ENCODE data around the gene CDYL2.
A peak's percentile ranks its signal among the peaks of the same experiment; 100 is the strongest.
"Not testable (repeated sequence)": the region's sequence is repeated elsewhere in the genome, so short reads cannot be mapped to it uniquely, and the experiment has no call there.

CDYL2 gene
- 24.4 to 66.8 reads per million in 2 donors for total RNA-seq

- peak; percentile 17 for DNase-seq
Measured at GRCh38 chr16:80804526-80805383, at the start of gene CDYL2. TSS of gene CDYL2 (minus strand) at chr16:80804598. CDS start at chr16:80804173, 425 bp downstream.

GRCh38 chr16:80852261-80852872 is 48.0 kb upstream of the CDYL2 start:
- DNase-seq, result no peak

GRCh38 chr16:80851831-80852230 is 47.4 kb upstream of the CDYL2 start:
- DNase-seq, result no peak

- no peak for DNase-seq
Measured at GRCh38 chr16:80850757-80851156, 46.4 kb upstream of the CDYL2 start.

GRCh38 chr16:80848862-80849261 is 44.5 kb upstream of the CDYL2 start:
- no peak for DNase-seq

GRCh38 chr16:80846680-80847079 is 42.3 kb upstream of the CDYL2 start:
- no peak for DNase-seq

- no peak for DNase-seq
Measured at GRCh38 chr16:80846275-80846674, 41.9 kb upstream of the CDYL2 start.

GRCh38 chr16:80844395-80844794 is 40.0 kb upstream of the CDYL2 start:
- no peak for DNase-seq

GRCh38 chr16:80841231-80841630 is 36.8 kb upstream of the CDYL2 start:
- no peak for DNase-seq

GRCh38 chr16:80837533-80838147 is 33.2 kb upstream of the CDYL2 start:
- no peak for DNase-seq

GRCh38 chr16:80836846-80837245 is 32.4 kb upstream of the CDYL2 start:
- no peak for DNase-seq

- DNase-seq, result no peak
Measured at GRCh38 chr16:80836202-80836601, 31.8 kb upstream of the CDYL2 start.

- DNase-seq, result no peak
Measured at GRCh38 chr16:80831039-80831438, 26.6 kb upstream of the CDYL2 start.

- DNase-seq, result no peak
Measured at GRCh38 chr16:80828495-80828894, 24.1 kb upstream of the CDYL2 start.

- DNase-seq, result no peak
Measured at GRCh38 chr16:80827007-80827406, 22.6 kb upstream of the CDYL2 start.

GRCh38 chr16:80825365-80825758 is 21.0 kb upstream of the CDYL2 start:
- no peak for DNase-seq

GRCh38 chr16:80824623-80825364 is 20.4 kb upstream of the CDYL2 start:
- no peak for DNase-seq

GRCh38 chr16:80819988-80820387 is 15.6 kb upstream of the CDYL2 start:
- no peak for DNase-seq

GRCh38 chr16:80816356-80816755 is 12.0 kb upstream of the CDYL2 start:
- DNase-seq, result no peak

GRCh38 chr16:80815278-80815677 is 10.9 kb upstream of the CDYL2 start:
- DNase-seq, result not testable (repeated sequence)

GRCh38 chr16:80812593-80812992 is 8.2 kb upstream of the CDYL2 start:
- DNase-seq, result no peak

GRCh38 chr16:80809366-80809765 is 5.0 kb upstream of the CDYL2 start:
- no peak for DNase-seq

- no peak for DNase-seq
Measured at GRCh38 chr16:80807906-80808305, 3.5 kb upstream of the CDYL2 start.
